ENCODE data around the gene SCARF2. TPM values are rescaled to one million over a fixed set of nuclear protein-coding genes. Genes with fewer than 3 reads are reported as not detected.
A peak's percentile ranks its signal among the peaks of the same experiment; 100 is the strongest.
"Not testable (repeated sequence)": the region's sequence is repeated elsewhere in the genome, so short reads cannot be mapped to it uniquely, and the experiment has no call there.

SCARF2 gene
- total RNA-seq, 2 donors from 2014 or later: 12.8 to 28.6 TPM

GRCh38 chr22:20456064-20456721 is 18.6 kb upstream of the SCARF2 start:
- no peak for TF ChIP-seq POLR2A (IDR thresholded peaks at IDR 0.05)
- TF ChIP-seq, protein P1, sequence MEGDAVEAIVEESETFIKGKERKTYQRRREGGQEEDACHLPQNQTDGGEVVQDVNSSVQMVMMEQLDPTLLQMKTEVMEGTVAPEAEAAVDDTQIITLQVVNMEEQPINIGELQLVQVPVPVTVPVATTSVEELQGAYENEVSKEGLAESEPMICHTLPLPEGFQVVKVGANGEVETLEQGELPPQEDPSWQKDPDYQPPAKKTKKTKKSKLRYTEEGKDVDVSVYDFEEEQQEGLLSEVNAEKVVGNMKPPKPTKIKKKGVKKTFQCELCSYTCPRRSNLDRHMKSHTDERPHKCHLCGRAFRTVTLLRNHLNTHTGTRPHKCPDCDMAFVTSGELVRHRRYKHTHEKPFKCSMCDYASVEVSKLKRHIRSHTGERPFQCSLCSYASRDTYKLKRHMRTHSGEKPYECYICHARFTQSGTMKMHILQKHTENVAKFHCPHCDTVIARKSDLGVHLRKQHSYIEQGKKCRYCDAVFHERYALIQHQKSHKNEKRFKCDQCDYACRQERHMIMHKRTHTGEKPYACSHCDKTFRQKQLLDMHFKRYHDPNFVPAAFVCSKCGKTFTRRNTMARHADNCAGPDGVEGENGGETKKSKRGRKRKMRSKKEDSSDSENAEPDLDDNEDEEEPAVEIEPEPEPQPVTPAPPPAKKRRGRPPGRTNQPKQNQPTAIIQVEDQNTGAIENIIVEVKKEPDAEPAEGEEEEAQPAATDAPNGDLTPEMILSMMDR (IDR thresholded peaks at IDR 0.05): peak; percentile 66 to 88 (median 82)
- TF ChIP-seq POLR2AphosphoS5 (IDR thresholded peaks at IDR 0.05): peak; percentile 39
- H3K4me3 ChIP-seq: no peak overlapping the region
- H3K27ac ChIP-seq: no peak overlapping the region
- no peaks in the 10 kb centered on the region for H3K9me3 ChIP-seq
- no peaks in the 10 kb centered on the region for H3K36me3 ChIP-seq
- intact Hi-C loops (cut with DNase I): loop anchor here (2.0 kb wide), 1 partner anchor 37 kb away; no protein-coding TSS in a partner anchor
- WGBS: 8% methylated on average over 6 of the region's 6 CpGs
- H3K27me3 ChIP-seq (replicated peaks; ENCODE audit: insufficient read depth): no peaks in the 10 kb centered on the region
- H3K4me1 ChIP-seq (replicated peaks): no peaks in the 10 kb centered on the region
- DNase-seq (ENCODE audit: low spot score): peak; percentile 62

DNA sequence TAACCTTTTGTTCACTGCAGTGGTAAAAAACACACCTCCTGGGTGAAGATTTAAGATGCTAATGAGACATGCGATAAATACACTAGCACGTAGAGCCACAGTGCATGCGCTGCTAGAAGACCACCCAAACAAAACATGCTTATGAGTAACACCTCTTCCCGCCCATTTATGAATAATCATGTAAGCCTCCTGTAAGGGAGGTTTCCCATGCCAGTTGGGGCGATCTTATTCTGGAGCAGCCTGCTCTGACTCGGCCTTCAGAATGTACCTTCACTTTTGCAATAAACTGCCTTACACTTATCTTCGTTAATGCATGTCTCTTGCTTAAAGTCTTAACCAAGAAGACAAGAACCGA is 18.1 kb upstream of the SCARF2 start:
- H3K4me1 ChIP-seq (replicated peaks): no peaks in the 10 kb centered on the region
- TF ChIP-seq, protein P1 (IDR thresholded peaks at IDR 0.05): no peak
- TF ChIP-seq POLR2A (IDR thresholded peaks at IDR 0.05) (no peak), POLR2AphosphoS5 (IDR thresholded peaks at IDR 0.05) (no peak)
- no peak overlapping the region for H3K27ac ChIP-seq
- 88% methylated on average over 8 of the region's 8 CpGs for whole genome bisulfite sequencing
- no peak for DNase-seq (ENCODE audit: low spot score)
- H3K4me3 ChIP-seq: no peak overlapping the region
- H3K9me3 ChIP-seq: no peaks in the 10 kb centered on the region
- intact Hi-C loops (cut with DNase I): loop anchor here (2.0 kb wide), 1 partner anchor 37 kb away; no protein-coding TSS in a partner anchor
- no peaks in the 10 kb centered on the region for H3K36me3 ChIP-seq
- no peaks in the 10 kb centered on the region for H3K27me3 ChIP-seq (replicated peaks; ENCODE audit: insufficient read depth)

- intact Hi-C loops (cut with DNase I): no loop called here
- 96% methylated on average over 3 of the region's 3 CpGs for WGBS
- Histone ChIP-seq H3K4me3 (no peak overlapping the region), H3K36me3 (no peaks in the 10 kb centered on the region), H3K4me1 (replicated peaks) (no peaks in the 10 kb centered on the region), H3K27ac (no peak overlapping the region), H3K9me3 (no peaks in the 10 kb centered on the region), H3K27me3 (replicated peaks; ENCODE audit: insufficient read depth) (no peaks in the 10 kb centered on the region)
- no peak for DNase-seq (ENCODE audit: low spot score)
- TF ChIP-seq POLR2AphosphoS5 (IDR thresholded peaks at IDR 0.05): no peak
- TF ChIP-seq POLR2A (IDR thresholded peaks at IDR 0.05): no peak
- TF ChIP-seq, protein P1 (IDR thresholded peaks at IDR 0.05): no peak
Measured at GRCh38 chr22:20453222-20453621, 15.6 kb upstream of the SCARF2 start.

DNA sequence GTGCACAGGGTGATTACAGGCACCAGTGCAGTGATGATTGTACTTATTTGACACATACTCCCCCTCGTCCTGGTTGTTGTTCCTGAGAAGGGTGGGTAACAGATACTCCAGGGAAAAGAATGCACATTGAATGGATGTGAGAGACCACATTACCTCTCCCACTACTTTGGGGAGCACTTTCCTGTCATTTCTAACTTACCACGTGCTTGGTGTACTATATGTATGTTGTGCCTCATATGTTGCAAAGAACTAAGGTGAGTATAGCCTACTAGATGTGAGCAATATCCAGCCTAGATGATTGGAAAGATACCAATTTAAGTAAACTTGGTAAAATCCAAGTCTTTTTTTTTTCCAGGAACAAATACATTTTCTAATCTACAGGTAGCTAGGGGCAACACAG is 14.3 kb upstream of the SCARF2 start:
- WGBS: 63% methylated on average over 2 of the region's 2 CpGs
- intact Hi-C loops (cut with DNase I): no loop called here
- TF ChIP-seq POLR2AphosphoS5 (IDR thresholded peaks at IDR 0.05) (no peak), POLR2A (IDR thresholded peaks at IDR 0.05) (no peak)
- TF ChIP-seq, protein P1 (IDR thresholded peaks at IDR 0.05): no peak

GRCh38 chr22:20451129-20451778 is 13.6 kb upstream of the SCARF2 start:
- H3K27me3 ChIP-seq (replicated peaks; ENCODE audit: insufficient read depth); DNase-seq (ENCODE audit: low spot score); intact Hi-C loops (cut with DNase I); H3K36me3 ChIP-seq; H3K4me3 ChIP-seq; H3K27ac ChIP-seq; H3K9me3 ChIP-seq; H3K4me1 ChIP-seq (replicated peaks): not testable (repeated sequence)
- 92% methylated on average over 15 of the region's 15 CpGs for WGBS

More for the DNA sequence above, 14.3 kb upstream of the SCARF2 start:
- Histone ChIP-seq H3K4me3 (no peak overlapping the region), H3K9me3 (no peaks in the 10 kb centered on the region), H3K4me1 (replicated peaks) (no peaks in the 10 kb centered on the region), H3K36me3 (no peaks in the 10 kb centered on the region), H3K27me3 (replicated peaks; ENCODE audit: insufficient read depth) (no peaks in the 10 kb centered on the region), H3K27ac (no peak overlapping the region)
- DNase-seq (ENCODE audit: low spot score): no peak

Measured in prostate gland (tissue), 2 donors.